HG03460 (cell line): ENCODE measurements around the gene TSPAN33.
A peak's percentile ranks its signal among the peaks of the same experiment; 100 is the strongest.
"Not testable (repeated sequence)": the region's sequence is repeated elsewhere in the genome, so short reads cannot be mapped to it uniquely, and the experiment has no call there.

Experiments
- ATAC-seq: cut with Tn5 transposase; IDR thresholded peaks from one replicate; pipeline ENCODE4 v1.9.1; 2021; ENCODE audit not compliant: unreplicated experiment

TSPAN33 gene

GRCh38 chr7:129205126-129205818 lies 60.8 kb downstream of the TSPAN33 start:
- ATAC-seq, result no peak

- ATAC-seq, result no peak
Measured at GRCh38 chr7:129205987-129206785, 61.7 kb downstream of the TSPAN33 start.

- no peak for ATAC-seq
Measured at GRCh38 chr7:129208667-129209066, 64.2 kb downstream of the TSPAN33 start.

- ATAC-seq, result no peak
Measured at GRCh38 chr7:129209067-129209926, 64.8 kb downstream of the TSPAN33 start.

- ATAC-seq, result peak; percentile 65
Measured at GRCh38 chr7:129210256-129210988, 65.9 kb downstream of the TSPAN33 start.

- ATAC-seq, result no peak
Measured at GRCh38 chr7:129210989-129211312, 66.4 kb downstream of the TSPAN33 start.

- no peak for ATAC-seq
Measured at GRCh38 chr7:129212126-129212525, 67.6 kb downstream of the TSPAN33 start.

GRCh38 chr7:129212596-129212995 lies 68.1 kb downstream of the TSPAN33 start:
- no peak for ATAC-seq

- ATAC-seq, result no peak
Measured at GRCh38 chr7:129213828-129214227, 69.3 kb downstream of the TSPAN33 start.

- ATAC-seq, result not testable (repeated sequence)
Measured at GRCh38 chr7:129215691-129216090, 71.2 kb downstream of the TSPAN33 start.

GRCh38 chr7:129216101-129216715 lies 71.7 kb downstream of the TSPAN33 start:
- ATAC-seq, result not testable (repeated sequence)

- not testable (repeated sequence) for ATAC-seq
Measured at GRCh38 chr7:129216821-129217416, 72.4 kb downstream of the TSPAN33 start.

GRCh38 chr7:129218514-129219062 lies 74.1 kb downstream of the TSPAN33 start:
- no peak for ATAC-seq

GRCh38 chr7:129219166-129219565 lies 74.7 kb downstream of the TSPAN33 start:
- not testable (repeated sequence) for ATAC-seq
